GM19455 (cell line): Measurements from ENCODE around the gene RNF34.
"Not testable (repeated sequence)": the region's sequence is repeated elsewhere in the genome, so short reads cannot be mapped to it uniquely, and the experiment has no call there.

Experiments
- ATAC-seq: cut with Tn5 transposase; IDR thresholded peaks from one replicate; pipeline ENCODE4 v1.9.1; 2021; ENCODE audit not compliant: unreplicated experiment

Gene RNF34, protein sequence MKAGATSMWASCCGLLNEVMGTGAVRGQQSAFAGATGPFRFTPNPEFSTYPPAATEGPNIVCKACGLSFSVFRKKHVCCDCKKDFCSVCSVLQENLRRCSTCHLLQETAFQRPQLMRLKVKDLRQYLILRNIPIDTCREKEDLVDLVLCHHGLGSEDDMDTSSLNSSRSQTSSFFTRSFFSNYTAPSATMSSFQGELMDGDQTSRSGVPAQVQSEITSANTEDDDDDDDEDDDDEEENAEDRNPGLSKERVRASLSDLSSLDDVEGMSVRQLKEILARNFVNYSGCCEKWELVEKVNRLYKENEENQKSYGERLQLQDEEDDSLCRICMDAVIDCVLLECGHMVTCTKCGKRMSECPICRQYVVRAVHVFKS

DNA sequence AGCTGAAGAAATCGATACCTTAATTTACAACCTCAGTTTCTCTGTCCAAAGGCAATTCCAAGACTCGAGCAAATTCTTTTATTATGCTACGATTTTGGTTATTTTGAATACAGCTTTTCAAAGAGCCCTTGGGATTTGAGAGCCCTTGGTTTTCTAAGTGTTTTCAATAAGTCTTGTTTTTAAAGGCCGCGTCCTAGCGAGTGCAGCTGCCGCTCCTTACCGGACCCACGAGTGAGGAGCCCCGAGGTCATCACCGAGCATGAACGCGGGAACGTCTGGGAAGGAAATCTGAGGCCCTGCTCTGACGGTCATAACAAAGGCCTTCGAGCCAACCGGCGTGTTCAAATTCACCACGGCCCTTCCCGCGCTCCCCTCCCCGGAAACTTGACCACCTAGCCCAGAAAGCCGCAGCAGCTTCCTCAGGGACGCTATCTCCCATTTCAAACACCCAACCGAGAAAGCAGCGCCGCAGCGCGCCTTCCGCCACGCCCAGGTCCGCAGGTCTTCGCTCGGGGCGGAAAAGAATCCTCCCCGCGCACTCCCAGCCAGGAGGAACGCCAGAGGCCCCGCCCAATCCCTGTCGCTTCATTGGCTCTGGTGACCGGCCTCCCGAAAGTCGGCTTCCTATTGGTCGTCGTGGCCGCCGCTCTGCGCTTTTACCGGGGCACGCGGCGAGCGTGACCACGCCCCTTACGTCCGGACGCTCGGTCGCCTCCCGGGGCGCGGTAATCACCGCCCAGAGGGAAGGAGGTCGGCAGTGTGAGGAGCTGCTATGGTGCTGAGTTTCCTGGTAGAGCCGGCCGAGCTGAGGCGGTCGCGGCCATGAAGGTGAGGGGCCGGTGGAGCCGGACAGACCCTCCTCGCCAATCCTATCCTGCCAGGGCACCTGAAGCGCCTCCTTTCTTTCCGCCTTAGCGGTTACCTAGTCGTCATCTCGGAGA, at the start of gene RNF34:
Gene RNF34 (plus strand): TSS at position 728 of the 941 bp plus-strand sequence. CDS start 95 bp downstream, at position 823.
- ATAC-seq: peak; percentile 88

DNA sequence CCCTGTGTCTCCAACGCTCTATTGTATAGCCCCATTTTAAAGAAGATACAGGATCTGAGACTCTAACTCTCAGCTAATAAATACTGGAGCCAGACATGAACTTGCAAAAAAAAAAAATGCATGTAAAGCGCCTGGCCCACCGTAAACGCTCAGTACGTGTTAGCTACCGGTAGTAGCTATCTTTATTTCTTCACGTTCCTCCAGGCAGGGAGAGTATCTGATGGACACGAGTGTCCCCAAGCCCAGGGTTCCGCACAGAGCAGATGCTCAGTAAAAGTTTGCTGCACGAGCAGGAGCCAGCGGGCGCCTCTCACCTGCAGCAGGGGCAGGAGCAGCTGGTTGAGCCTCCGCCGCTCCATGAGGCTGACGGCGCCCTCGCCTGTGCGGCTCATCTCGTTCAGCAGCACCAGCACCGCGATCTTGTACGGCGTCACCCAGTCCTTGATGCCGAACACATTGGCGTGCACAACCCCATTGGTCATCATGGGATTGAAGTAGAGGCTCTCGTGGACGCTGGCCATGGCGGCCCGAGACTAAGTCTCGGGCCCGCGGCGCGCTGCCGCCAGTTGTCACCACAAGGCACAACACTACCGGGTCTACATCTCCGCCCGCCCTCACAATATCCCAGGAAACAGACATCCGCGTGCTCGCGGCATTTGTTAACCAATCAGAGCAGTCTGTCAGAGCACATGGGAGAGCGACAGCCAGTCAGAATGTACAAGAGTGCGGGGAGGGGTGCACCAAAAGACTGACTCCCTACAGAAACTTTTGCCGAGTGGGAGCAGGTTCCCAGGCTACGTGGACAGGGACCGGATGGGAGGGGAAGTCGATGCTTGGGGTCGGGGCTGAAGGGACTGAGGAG, 47.9 kb upstream of the RNF34 start, which contains the start of gene ANAPC5:
Gene ANAPC5 (minus strand): TSS at position 592 of the 862 bp plus-strand sequence. CDS start 71 bp downstream, at position 521.
- peak; percentile 95 for ATAC-seq

DNA sequence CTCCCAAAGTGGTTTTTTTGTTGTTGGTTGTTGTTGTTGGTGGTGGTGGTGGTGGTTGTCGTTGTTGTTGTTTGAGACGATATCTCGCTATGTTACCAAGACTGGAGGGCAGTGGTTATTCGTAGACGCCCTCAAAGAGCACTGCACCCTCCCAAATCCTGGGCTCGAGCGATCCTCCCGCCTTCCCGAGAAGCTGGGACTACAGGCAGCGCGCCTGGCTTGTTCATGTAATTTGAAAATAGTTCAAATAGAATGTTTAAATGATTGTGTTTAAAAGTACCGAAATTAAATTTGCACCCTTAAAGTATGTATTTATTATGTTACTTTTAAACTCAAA, 47.3 kb upstream of the RNF34 start:
- no peak for ATAC-seq

DNA sequence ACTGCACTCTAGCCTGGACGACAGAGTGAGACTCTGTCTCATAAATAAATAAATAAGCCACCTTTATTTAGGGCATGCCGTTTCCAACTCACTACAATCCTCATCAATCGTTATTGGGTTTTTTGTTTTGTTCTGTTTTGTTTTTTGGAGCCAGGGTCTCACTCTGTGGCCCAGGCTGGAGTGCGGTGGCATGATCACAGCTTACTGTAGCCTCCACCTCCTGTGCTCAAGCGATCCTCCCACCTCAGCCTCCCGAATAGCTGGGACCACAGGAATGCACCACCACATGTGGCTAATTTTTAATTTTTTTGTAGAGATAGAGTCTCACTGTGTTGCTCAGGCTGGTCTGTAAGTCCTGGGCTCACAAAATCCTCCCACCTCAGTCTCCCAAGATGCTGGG, 44.1 kb upstream of the RNF34 start:
- ATAC-seq: no peak

DNA sequence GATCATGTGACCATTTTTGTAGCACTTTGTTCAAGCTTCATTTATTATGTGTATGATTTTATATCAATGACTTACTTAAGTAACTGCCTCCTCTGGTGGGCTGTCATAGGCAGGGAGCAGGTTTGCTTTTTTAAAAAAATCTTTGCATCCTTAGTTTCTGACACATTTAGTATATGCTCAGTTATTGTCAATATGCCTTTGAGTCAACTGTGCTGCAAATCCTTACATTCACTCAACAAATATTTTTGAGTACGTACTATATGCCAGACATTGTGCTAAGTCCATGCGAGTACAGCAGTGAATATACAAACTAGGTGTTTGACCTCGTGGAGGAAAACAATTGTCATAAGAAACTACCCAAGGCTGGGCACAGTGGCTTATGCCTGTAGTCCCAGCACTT, 43.3 kb upstream of the RNF34 start:
- ATAC-seq: no peak

DNA sequence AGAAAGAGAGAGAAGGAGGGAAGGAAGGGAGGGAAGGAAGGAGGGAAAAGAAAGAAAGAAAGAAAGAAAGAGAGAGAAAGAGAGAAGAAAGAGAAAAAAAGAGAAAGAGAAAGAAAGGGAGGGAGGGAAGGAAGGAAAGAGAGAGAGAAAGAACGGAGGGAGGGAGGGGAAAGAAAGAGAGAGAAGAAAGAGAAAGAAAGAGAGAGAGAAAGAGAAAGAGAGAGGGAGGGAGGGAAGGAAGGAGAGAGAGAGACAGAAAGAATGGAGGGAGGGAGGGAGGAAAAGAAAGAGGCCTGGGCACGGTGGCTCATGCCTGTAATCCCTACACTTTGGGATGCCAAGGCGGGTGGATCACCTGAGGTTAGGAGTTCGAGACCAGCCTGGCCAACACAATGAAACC, 42.6 kb upstream of the RNF34 start:
- ATAC-seq: no peak

DNA sequence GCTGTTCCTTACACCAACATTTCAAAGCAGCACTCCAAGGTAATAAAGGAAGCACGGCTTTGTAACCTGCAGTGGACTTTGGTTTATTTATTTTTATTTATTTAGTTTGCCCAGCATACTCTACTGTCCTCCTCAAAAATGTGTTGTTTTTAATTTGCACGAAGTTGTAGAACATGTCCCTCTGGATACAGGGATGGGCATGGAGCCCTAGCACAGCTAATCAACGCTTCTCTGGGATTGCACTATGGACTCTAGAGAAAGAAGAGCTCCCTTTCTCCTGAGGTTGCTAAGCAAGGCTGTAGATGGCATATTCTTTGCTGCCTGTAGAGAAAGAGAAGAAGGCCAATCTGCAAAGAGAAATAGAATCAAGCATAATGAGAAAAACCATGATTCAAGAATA, 41.8 kb upstream of the RNF34 start:
- no peak for ATAC-seq

DNA sequence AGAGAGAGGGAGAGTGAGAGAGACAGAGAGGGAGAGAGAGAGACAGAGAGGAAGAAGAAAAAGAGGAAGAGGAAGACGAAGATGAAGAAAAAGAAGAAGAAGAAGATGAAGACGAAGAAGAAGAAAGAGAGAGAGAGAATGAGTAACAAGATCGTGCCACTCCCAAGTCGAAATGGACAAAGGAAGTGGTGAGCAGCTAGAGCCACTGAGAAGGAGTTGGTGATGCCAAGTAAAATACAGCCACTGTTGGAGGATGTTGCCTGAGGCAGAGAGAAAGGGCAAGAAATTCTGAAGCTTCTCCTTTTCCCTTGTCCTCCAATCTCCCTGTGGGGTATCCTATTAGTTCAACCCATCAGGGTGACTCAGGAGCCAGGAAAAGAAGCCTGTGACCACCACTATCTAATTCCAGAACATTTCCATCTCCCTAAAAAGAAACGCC, 35.2 kb upstream of the RNF34 start:
- ATAC-seq: no peak

DNA sequence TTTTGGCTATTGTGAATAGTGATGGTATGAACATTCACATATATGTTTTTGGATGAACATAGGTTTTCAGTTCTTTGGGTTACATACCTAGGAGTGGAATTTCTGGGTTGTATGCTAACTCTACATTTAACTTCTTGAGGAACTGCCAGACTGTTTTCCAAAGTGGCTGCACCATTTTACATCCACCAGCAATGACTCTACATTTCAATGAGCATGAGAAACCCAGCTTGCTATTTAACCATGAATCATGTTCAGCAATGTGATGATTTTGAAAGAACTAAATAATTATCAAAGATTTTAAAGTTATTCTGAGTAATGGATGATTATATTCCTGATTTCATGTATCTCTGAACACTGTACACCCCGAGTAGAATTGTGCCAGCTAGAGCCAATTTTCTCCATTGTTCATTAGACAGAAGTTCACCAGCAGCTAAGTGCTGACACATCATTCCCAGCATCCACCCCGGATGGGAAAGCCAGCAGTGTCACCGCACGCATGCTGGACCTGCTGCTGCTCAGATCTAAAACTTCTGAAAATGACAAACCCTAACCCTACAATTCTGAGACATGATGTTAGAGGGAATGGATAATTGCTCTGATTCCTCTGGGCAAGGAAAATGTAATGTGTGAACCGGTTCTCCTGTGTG, 34.4 kb upstream of the RNF34 start:
- no peak for ATAC-seq

DNA sequence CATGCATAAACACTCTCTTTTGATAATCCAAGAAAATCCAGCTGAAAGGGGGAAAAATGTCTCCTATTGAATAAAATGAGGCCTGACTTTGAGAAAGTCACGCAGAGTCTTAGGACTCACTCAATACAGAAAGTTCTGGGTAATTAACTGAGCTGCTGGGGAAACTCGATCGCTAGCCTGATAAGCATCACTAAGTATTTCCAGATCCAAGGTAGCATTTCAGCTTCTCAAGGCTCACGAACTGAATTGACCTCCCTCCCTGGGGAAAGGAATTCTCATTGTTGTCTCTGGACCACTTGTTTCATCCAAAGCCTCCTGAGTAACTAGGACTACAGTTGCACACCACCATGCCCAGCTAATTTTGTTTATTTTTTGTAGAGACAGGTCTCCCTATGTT, 33.9 kb upstream of the RNF34 start:
- no peak for ATAC-seq

DNA sequence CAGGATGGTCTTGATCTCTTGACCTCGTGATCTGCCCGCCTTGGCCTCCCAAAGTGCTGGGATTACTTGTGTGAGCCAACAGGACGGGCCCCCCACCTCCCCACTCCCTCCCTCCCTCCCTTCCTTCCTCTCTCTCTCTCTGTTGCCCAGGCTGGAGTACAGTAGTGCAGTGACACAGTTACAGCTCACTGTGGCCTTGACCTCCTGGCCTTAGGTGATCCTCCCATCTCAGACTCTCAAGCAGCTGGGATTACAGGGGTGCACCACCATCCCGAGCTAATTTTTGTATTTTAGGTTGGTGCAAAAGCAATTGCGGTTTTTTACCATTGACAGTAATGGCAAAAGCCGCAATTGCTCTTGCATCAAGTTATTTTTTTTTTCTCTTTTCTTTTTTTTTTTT, 28.5 kb upstream of the RNF34 start:
- no peak for ATAC-seq

DNA sequence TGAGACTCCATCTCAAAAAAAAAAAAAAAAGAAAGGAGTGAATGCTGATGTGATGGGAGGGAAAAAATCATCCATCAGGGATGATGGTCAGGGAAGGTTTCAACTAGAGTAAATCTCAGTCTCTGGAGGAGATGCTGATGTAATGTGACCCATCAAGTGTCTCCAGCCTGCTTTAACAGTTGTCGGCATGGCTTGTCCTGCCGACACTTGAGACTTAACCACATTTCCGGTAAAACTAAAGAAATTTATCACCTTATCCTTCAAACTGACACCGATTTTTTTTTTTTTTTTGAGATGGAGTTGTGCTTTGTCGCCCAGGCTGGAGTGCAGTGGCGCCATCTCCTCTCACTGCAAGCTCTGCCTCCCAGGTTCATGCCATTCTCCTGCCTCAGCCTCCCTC, 26.2 kb upstream of the RNF34 start:
- no peak for ATAC-seq

DNA sequence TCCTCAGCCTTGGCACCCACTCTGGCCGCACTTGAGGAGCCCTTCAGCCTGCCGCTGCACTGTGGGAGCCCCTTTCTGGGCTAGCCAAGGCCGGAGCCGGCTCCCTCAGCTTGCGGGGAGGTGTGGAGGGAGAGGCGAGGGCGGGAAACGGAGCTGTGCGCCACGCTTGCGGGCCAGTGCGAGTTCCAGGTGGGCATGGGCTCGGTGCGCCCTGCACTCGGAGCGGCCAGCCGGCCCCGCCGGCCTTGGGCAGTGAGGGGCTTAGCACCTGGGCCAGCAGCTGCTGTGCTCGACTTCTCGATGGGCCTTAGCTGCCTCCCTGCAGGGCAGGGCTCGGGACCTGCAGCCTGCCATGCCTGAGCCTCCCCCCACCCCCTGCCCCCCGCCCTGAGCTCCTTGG, 25.6 kb upstream of the RNF34 start:
- ATAC-seq: not testable (repeated sequence)

DNA sequence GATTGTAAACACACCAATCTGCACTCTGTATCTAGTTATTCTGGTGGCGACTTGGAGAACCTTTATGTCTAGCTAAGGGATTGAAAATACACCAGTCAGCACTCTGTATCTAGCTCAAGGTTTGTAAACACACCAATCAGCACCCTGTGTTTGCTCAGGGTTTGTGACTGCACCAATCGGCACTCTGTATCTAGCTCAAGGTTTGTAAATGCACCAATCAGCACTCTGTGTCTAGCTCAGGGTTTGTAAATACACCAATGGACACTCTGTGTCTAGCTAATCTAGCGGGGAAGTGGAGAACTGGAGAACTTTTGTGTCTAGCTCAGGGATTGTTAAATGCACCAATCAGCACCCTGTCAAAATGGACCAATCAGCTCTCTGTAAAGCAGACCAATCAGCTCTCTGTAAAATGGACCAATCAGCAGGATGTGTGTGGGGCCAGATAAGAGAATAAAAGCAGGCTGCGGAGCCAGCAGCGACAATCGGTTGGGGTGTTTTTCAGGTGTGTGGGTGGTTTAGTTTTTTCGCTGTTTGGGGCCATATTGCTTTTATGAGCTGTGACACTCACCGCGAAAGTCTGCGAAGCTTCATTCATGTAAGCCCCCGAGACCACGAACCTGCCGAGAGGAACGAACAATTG, 24.9 kb upstream of the RNF34 start:
- ATAC-seq: not testable (repeated sequence)

DNA sequence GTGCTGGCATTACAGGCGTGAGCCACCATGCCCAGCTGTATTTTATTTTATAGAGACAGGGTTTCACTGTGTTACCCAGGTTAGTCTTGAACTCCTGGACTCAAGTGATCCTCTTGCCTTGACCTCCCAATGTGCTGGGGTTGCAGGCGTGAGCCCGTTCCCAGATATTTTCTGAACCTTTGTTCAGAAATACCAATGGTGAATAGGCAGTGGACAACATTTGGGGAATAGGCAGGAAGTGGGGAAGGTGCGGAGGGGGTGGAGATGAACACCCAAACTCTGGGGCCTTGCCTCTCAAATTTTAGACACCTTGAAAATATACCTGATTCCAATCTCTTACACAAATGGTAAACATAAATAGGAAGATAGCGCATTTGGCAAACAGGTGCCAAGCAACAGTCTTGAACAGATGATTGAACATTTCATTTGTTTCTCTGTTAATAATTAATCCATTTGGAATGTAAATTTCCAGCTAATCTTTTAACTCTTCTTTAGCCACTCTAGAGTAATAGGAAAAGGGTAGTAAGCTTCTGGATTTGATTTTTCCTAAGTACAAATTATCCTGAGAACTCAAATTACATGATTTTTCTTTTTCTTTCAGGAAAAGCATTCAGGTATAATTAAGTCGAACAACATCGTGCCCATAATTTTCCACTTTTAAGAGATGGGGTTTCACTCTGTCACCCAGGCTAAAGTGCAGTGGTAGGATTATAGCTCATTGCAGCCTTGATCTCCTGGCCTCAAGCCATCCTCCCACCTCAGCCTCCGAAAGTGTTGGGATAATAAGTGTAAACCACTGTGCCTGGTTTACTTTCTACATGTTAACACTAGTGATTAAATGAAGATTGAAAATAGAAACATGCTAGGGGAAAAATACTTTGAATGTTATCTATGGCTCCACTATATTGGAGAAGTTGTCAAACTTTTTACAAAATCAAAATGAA, 22.9 kb upstream of the RNF34 start:
- ATAC-seq: no peak

DNA sequence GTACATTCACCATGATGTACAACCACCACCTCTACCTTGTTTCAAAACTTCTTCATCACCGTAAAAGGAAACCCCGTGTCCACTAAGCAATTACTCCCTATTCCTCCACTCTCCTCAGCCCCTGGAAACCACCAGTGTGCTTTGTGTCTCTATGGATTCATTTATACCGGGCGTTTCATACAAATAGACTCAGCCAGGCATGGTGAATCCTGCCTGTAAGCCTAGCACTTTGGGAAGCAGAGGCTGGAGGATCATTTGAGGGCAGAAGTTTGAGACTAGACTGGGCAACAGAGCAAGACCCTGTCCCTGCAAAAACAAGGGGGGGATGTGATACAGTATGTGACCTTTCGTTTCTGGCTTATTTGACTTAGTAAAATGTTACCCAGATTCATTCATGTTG, 21.2 kb upstream of the RNF34 start:
- ATAC-seq: no peak

DNA sequence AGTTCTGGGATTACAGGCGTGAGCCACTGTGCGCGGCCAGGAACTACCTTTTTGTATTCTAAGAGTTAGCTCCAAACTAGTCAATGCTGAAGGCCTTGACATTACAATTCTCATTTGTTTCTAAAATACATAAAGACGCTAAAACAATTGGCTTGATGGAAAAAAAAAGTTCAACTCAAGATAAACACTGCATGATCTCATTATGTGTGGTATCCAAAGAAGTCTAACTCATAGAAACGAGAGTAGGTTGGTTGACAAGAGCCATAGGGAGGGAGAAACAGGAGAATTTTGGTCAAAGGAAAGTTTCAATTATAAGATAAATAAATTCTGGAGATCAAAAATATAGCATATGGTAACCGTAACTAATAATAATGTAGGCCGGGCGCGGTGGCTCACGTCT, 20.0 kb upstream of the RNF34 start:
- ATAC-seq: no peak

DNA sequence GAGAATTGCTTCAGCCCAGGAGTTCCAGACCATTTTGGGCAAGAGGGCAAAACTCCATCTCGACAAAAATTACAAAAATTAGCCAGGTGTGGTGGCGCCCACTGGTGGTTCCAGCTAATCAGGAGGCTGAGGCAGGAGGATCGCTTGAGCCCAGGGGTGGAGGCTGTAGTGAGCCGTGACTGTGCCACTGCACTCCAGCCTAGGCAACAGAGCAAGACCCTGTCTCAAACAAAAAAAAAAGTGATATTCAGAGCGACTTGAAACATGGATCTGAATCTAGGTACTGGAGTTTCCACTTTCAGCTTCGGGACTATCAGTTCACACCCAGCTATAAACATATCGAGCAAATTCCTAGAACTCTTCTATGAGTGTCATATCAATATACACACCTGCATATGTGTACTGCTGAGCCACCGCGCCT, 16.3 kb upstream of the RNF34 start:
- ATAC-seq: no peak

DNA sequence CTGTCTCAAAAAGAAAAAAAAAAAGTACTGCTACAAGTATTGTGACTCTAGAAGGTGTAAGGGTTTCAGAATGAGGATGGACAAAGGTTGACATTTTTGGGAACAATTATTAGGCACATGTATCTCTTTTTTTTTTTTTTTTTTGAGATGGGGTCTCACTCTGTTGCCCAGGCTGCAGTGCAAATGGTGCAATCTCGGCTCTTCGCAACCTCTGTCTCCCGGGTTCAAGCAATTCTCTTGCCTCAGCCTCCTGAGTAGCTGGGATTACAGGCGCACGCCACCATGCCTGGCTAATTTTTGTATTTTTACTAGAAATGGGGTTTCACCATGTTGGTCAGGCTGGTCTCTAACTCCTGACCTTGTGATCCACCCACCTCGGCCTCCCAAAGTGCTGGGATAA, 15.0 kb upstream of the RNF34 start:
- ATAC-seq: not testable (repeated sequence)
